LNCaP clone FGC (cell line): Measurements from ENCODE around the gene IWS1.

ENCODE experiments used
- DNase-seq: peaks from one replicate; pipeline ENCODE4 v3.0.0-alpha.2; 2011; ENCODE audit warnings: low read depth
- H3K4me3 ChIP-seq: 2 replicates; pipeline ENCODE4 v1.5.1; 2011; ENCODE audit warnings: mild to moderate bottlenecking, low read depth, low read length, control low read depth
- CTCF ChIP-seq: IDR thresholded peaks from 2 replicates; pipeline ENCODE4 v1.5.1; 2012; ENCODE audit warnings: mild to moderate bottlenecking; ENCODE audit not compliant: control insufficient read depth, insufficient read depth; ENCODE audit errors: extremely low read depth

Gene IWS1

GRCh38 chr2:127471286-127471988 lies 54.9 kb downstream of the IWS1 start:
- DNase-seq: no peak
- no peak for TF ChIP-seq CTCF
- no peak overlapping the region for H3K4me3 ChIP-seq

GRCh38 chr2:127469974-127470373 lies 56.3 kb downstream of the IWS1 start:
- no peak overlapping the region for H3K4me3 ChIP-seq
- no peak for DNase-seq
- no peak for TF ChIP-seq CTCF

GRCh38 chr2:127469051-127469450 lies 57.2 kb downstream of the IWS1 start:
- no peak for TF ChIP-seq CTCF
- H3K4me3 ChIP-seq: no peak overlapping the region
- DNase-seq: no peak

- H3K4me3 ChIP-seq: no peak overlapping the region
- DNase-seq: no peak
- no peak for TF ChIP-seq CTCF
Observed at GRCh38 chr2:127465258-127465657, 61.0 kb downstream of the IWS1 start.

GRCh38 chr2:127464470-127465257 lies 61.6 kb downstream of the IWS1 start:
- H3K4me3 ChIP-seq: no peak overlapping the region
- no peak for DNase-seq
- no peak for TF ChIP-seq CTCF

GRCh38 chr2:127463155-127463991 lies 62.9 kb downstream of the IWS1 start:
- DNase-seq: no peak
- TF ChIP-seq CTCF: no peak
- H3K4me3 ChIP-seq: no peak overlapping the region
